K562 (cell line): ENCODE results near the gene MPIG6B. TPM values are rescaled to one million over a fixed set of nuclear protein-coding genes. Genes with fewer than 3 reads are reported as not detected.

Experiments used
- ATAC-seq: fragments of 200-7000 bp; cut with Tn5 transposase; 3 replicates; pipeline ENCODE4 v1.9.1; 2020; ENCODE audit warnings: moderate library complexity
- BruUV-seq: library from RNA; stranded (reverse); fragments of 400-500 nt; replicated peaks from 2 replicates; lab custom pipeline; 2021; lab: Mats Ljungman, UMichigan
- CTCF ChIA-PET: fragments of 300-600 bp; formaldehyde crosslinking; extraction: SDS; loops from one replicate; lab custom pipeline; 2021; ENCODE audit warnings: low intra/inter-chr PET ratio; lab: Yijun Ruan, JAX
- POLR2A ChIA-PET: fragments of 300-600, 350-650 bp; sonication (Branson Sonifier 250); formaldehyde crosslinking; extraction: SDS; loops from one replicate; lab custom pipeline; 2021; ENCODE audit warnings: antibody characterized with exemption, inconsistent platforms; lab: Yijun Ruan, JAX
- DNase-seq, 4 experiments: peaks; one replicate each; pipeline versions ENCODE4 v3.0.0 to v3.0.0-alpha.2; 2011 to 2018; ENCODE audit warnings: low spot score in 3 of 4, mixed read lengths in 3 of 4; ENCODE audit errors: extremely low read depth in 1 of 4
- FAIRE-seq: peaks from 2 replicates; lab custom pipeline; 2011; peaks lifted over from hg19 to GRCh38; lab: Jason Lieb, UNC
- H2AFZ ChIP-seq: 2 replicates; pipeline ENCODE4 v1.6.0; 2011; ENCODE audit warnings: low read depth, low read length, control low read depth, inconsistent platforms
- H3K27ac ChIP-seq: fragments of 200-600 bp; 3 replicates; pipeline ENCODE4 v1.8.0; 2011; ENCODE audit warnings: low read depth, mild to moderate bottlenecking, control low read depth, inconsistent platforms, low read length, moderate library complexity, mixed read lengths; ENCODE audit errors: extremely low read depth
- H3K27me3 ChIP-seq, 2 experiments: fragments of 300-600 bp in 1 of 2; 2 replicates in 1 of 2; 3 replicates in 1 of 2; pipeline versions ENCODE4 v1.6.0 to v1.8.0; 2011; ENCODE audit warnings: inconsistent platforms in 2 of 2, low read length in 2 of 2, mild to moderate bottlenecking in 1 of 2, mixed read lengths in 1 of 2, moderate library complexity in 1 of 2; ENCODE audit not compliant: control insufficient read depth in 2 of 2, insufficient read depth in 2 of 2
- H3K36me3 ChIP-seq: fragments of 300-600 bp; 3 replicates; pipeline ENCODE4 v1.8.0; 2011; ENCODE audit warnings: mild to moderate bottlenecking, low read length, inconsistent platforms; ENCODE audit not compliant: control insufficient read depth, insufficient read depth
- H3K4me1 ChIP-seq, 2 experiments: fragments of 200-600 bp in 1 of 2; replicated peaks in 1 of 2; 2 replicates in 1 of 2; 3 replicates in 1 of 2; pipeline versions ENCODE4 v1.5.1 to v1.8.0; 2011; ENCODE audit warnings: inconsistent platforms in 2 of 2, low read length in 2 of 2, mild to moderate bottlenecking in 1 of 2, mixed read lengths in 1 of 2, moderate library complexity in 1 of 2; ENCODE audit not compliant: control insufficient read depth in 2 of 2, insufficient read depth in 2 of 2
- H3K4me2 ChIP-seq: 2 replicates; pipeline ENCODE4 v1.6.1; 2011; ENCODE audit warnings: low read length, control low read depth, inconsistent platforms, mixed read lengths; ENCODE audit not compliant: insufficient read depth
- H3K4me3 ChIP-seq: fragments of 200-600 bp; sonication (generic), shearing (Covaris generic); 2 replicates; pipeline ENCODE4 v1.5.1; 2016; ENCODE audit warnings: control low read depth, inconsistent platforms
- H3K79me2 ChIP-seq: fragments of 200-600 bp; 3 replicates; pipeline ENCODE4 v1.8.0; 2011; ENCODE audit warnings: low read length, inconsistent platforms; ENCODE audit not compliant: control insufficient read depth, insufficient read depth
- H3K9ac ChIP-seq, 2 experiments: 2 replicates each; pipeline versions ENCODE4 v1.6.0 to v1.6.1; 2011; ENCODE audit warnings: low read depth in 2 of 2, low read length in 2 of 2, control low read depth in 1 of 2, inconsistent platforms in 1 of 2, mild to moderate bottlenecking in 1 of 2, mixed read lengths in 1 of 2; ENCODE audit not compliant: insufficient read depth in 1 of 2
- H3K9me1 ChIP-seq: one replicate; pipeline ENCODE4 v1.6.0; 2011; ENCODE audit warnings: inconsistent platforms, mild to moderate bottlenecking, low read length, moderate library complexity; ENCODE audit not compliant: control insufficient read depth, insufficient read depth
- H3K9me3 ChIP-seq: replicated peaks from 2 replicates; pipeline ENCODE4 v1.5.1; 2011; ENCODE audit warnings: low read depth, low read length, inconsistent platforms; ENCODE audit not compliant: control insufficient read depth, insufficient read depth
- H4K20me1 ChIP-seq: replicated peaks from 2 replicates; pipeline ENCODE4 v1.6.1; 2011; ENCODE audit warnings: low read length, inconsistent platforms, mixed read lengths; ENCODE audit not compliant: control insufficient read depth, insufficient read depth
- ARID1B ChIP-seq: fragments of 450-650 bp; IDR thresholded peaks from 2 replicates; pipeline ENCODE4 v1.6.1; 2016; ENCODE audit warnings: antibody characterized with exemption, mild to moderate bottlenecking, inconsistent platforms
- HMG20B ChIP-seq: fragments of 250-450 bp; sonication (Bioruptor Pico); IDR thresholded peaks from 2 replicates; pipeline ENCODE4 v1.5.0; 2021; ENCODE audit warnings: mild to moderate bottlenecking
- RBFOX2 ChIP-seq: fragments of 200-400 bp; formaldehyde crosslinking; IDR thresholded peaks from 2 replicates; pipeline ENCODE4 v1.6.1; 2017; ENCODE audit warnings: low read depth, mild to moderate bottlenecking, low read length, moderate library complexity
- SREBF1 ChIP-seq: fragments of 150-350 bp; IDR thresholded peaks from 2 replicates; pipeline ENCODE4 v1.6.1; 2014; ENCODE audit warnings: antibody characterized with exemption, low read depth, low read length, borderline replicate concordance
- XRCC5 ChIP-seq: fragments of 200-400 bp; formaldehyde crosslinking; IDR thresholded peaks from 2 replicates; pipeline ENCODE4 v1.6.1; 2017; ENCODE audit warnings: low read depth, mild to moderate bottlenecking, low read length
- ZBTB8A ChIP-seq: fragments of 450-650 bp; IDR thresholded peaks from 2 replicates; pipeline ENCODE4 v1.6.1; 2018; ENCODE audit warnings: mild to moderate bottlenecking, moderate library complexity; ENCODE audit not compliant: partially characterized antibody
- ZNF165 ChIP-seq: fragments of 250-450 bp; sonication (Bioruptor Pico); IDR thresholded peaks from 2 replicates; pipeline ENCODE4 v1.4.0; 2020; ENCODE audit warnings: borderline replicate concordance
- ZNF354B ChIP-seq: fragments of 250-450 bp; sonication (Bioruptor Pico); IDR thresholded peaks from 2 replicates; pipeline ENCODE4 v1.4.0; 2020
- ZNF436 ChIP-seq: fragments of 250-450, 450-650 bp; sonication (Bioruptor Pico); formaldehyde crosslinking; IDR thresholded peaks from 2 replicates; pipeline ENCODE4 v1.7.0; 2020; ENCODE audit warnings: mild to moderate bottlenecking
- WGBS: fragments of 100-300 bp; shearing (Covaris generic); methylation state at CpG from one replicate; pipeline ENCODE4 v1.1.6; 2016; ENCODE audit warnings: low coverage, mixed read lengths; ENCODE audit not compliant: insufficient coverage; ENCODE audit errors: missing lambda C conversion rate; 5-methylcytosine and 5-hydroxymethylcytosine counted together
- in situ Hi-C: fragments of 300-500 bp; cut with MboI; formaldehyde crosslinking; loops from 4 replicates; pipeline ENCODE4 v1.15.0; 2018; ENCODE audit warnings: inconsistent platforms, mixed read lengths
- intact Hi-C: fragments of 100-400 bp; cut with micrococcal nuclease; formaldehyde crosslinking; loops from 2 replicates; pipeline ENCODE4 v1.14.2; 2022
- polyA plus RNA-seq, 8 experiments: library from polyadenylated mRNA; depleted of rRNA in 4 of 8; stranded (reverse) in 5 of 8; unstranded in 3 of 8; fragments of >200 nt; fragmentation: Nextera tagmentation in 2 of 8; fragmentation: Illumina TruSeq in 1 of 8; extraction: Ambion mirVana in 2 of 8; extraction: Trizol in 1 of 8; gene quantifications; 2 replicates each; pipeline versions ENCODE4 v1.2.1 to v1.2.3, GENCODE V29; 2011 to 2014; ENCODE audit warnings: inconsistent platforms in 1 of 8, missing spikeins in 1 of 8
- total RNA-seq, 7 experiments: library from RNA; depleted of rRNA in 6 of 7; stranded (reverse); fragments of >200 nt in 6 of 7; fragmentation: Illumina TruSeq in 2 of 7; extraction: Trizol in 2 of 7; gene quantifications; 2 replicates each; pipeline versions ENCODE4 v1.2.1 to v1.2.3, GENCODE V29; 2011 to 2021; ENCODE audit warnings: low replicate concordance in 1 of 7
- TF ChIP-seq, protein P1 (sequence below): fragments of 250-450 bp; sonication (Bioruptor Pico); IDR thresholded peaks from 2 replicates; pipeline ENCODE4 v1.9.0; 2021; ENCODE audit warnings: mild to moderate bottlenecking, inconsistent platforms
- TF ChIP-seq, protein P2 (sequence below): fragments of 450-650 bp; IDR thresholded peaks from 2 replicates; pipeline ENCODE4 v1.6.1; 2018; ENCODE audit warnings: mild to moderate bottlenecking, low read depth; ENCODE audit not compliant: partially characterized antibody
- TF ChIP-seq, protein P3 (sequence below): fragments of 450-650 bp; IDR thresholded peaks from 2 replicates; pipeline ENCODE4 v1.7.0; 2016; ENCODE audit warnings: borderline replicate concordance

The MPIG6B gene
- total and polyA plus RNA-seq, 9 of the 15 experiments (the other 6 are each of a cell fraction or from before 2014, with no cell fraction given), result 0.11 to 1.2 (median 0.28) TPM; not detected in 1

DNA sequence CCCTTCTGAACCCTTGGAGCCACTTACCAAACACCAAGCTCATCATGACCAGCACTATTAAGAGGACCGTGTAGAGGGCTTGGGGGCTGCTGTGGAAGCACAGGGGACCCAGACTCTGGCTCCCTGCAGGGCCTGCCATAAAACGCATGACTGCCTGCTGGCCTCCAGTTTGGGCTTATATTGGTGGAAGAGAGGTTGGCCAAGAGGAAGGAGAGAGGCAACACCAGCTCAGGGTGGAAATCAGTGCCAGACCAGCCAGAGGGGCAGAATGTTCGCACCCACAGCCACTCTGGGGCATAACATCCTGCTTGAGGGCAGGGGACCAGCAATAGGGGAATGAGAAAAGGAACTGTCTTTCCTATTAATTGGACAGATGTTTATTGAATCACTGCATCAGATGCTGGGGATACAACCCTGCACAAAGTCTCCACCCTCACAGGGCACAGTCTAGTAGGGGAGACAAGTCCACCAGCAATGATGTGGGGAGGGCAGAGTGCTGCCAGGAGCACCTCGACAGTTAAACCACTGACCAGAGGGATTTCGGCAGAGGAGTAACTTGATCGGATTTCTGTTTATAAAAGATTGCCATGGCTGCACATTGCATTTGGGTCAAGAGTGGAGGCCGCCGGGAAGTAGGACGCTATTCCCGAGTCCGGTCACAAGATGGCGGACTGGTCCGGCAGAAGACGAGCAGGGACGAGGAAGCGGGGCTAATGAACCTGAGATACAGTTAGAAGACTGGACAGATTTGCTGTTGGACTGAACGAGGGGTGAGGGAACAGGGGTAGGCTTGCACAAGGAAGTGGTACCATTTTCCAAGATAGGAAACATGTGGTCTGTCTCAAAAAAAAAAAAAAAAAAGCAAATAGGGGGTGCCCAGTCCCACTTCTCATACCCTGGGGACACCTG is 42.7 kb upstream of the MPIG6B start, which contains the start of gene LY6G5C (continued):
- TF ChIP-seq ZNF354B (CRISPR knock-in tag) (no peak), ZNF165 (CRISPR knock-in tag) (no peak), SREBF1 (no peak), HMG20B (no peak), ZNF436 (no peak), ZBTB8A (no peak), ARID1B (0 out of 2 replicates have a peak, but pooled peaks have one; percentile 7)

DNA sequence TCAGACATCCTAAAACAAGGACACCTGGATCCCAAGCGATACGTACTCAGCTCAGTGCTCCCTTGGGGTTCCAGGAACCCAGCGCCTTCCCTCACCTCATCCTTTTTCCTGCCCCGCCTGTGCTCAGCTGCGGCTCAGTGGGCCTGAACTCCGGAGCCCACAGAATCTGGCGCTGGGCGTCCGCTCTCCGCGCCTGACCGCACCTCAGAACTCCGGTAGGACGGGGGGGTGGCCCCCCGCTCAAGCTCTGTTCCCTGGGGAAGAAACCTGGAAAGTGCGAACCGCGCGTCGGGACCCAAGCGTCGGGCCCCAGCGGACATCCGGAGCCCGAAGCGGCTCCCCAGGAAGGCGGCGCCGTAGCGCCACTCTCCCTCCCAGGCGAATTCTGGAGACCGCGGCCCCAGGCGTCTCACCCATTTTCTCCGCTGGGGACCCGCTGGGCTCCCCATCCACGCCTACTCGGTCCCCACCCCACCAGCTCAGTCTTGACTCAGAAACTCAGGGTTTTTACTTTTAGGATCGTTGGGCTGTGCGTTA is 42.0 kb upstream of the MPIG6B start:
- H3K36me3 ChIP-seq, result peaks cover 13% of the 10 kb centered on the region; the same call in 2 of the 3 replicates
- in situ Hi-C loops (no loop called here), intact Hi-C loops (loop anchor here (2.0 kb wide), 2 partner anchors 134 to 182 kb away; partner anchors contain the start of genes ATP6V1G2, NEU1 and NFKBIL1)
- DNase-seq (peak in 1 of 4 experiments; percentile 62), FAIRE-seq (no peak), ATAC-seq (no peak)
- H3K9ac ChIP-seq, result no peak overlapping the region
- BruUV-seq, result no TSS peak
- ChIA-PET CTCF (interaction anchor here (0.6 to 3.0 kb wide), 10 partner anchors 37 to 1140 kb away, joined by 3 to 35 read pairs (median 4); partner anchors contain the start of gene NEU1), POLR2A (interaction anchor here (1.4 kb wide), 1 partner anchor 11 kb away, joined by 7 read pairs; no protein-coding TSS in a partner anchor)
- no peaks in the 10 kb centered on the region for H3K27me3 ChIP-seq
- H2AFZ ChIP-seq, result no peak overlapping the region
- H3K27ac ChIP-seq, result no peak overlapping the region
- H3K9me3 ChIP-seq, result no peaks in the 10 kb centered on the region
- H4K20me1 ChIP-seq, result no peaks in the 10 kb centered on the region
- 83% methylated on average over 28 of the region's 40 CpGs for WGBS
- H3K79me2 ChIP-seq, result no peaks in the 10 kb centered on the region; the same call in 2 of the 3 replicates
- peaks cover 11 to 25% of the 10 kb centered on the region in 2 experiments for H3K4me1 ChIP-seq
- no peak overlapping the region for H3K4me3 ChIP-seq
- H3K4me2 ChIP-seq, result no peak overlapping the region
- H3K9me1 ChIP-seq, result no peaks in the 10 kb centered on the region
- TF ChIP-seq, protein P1, sequence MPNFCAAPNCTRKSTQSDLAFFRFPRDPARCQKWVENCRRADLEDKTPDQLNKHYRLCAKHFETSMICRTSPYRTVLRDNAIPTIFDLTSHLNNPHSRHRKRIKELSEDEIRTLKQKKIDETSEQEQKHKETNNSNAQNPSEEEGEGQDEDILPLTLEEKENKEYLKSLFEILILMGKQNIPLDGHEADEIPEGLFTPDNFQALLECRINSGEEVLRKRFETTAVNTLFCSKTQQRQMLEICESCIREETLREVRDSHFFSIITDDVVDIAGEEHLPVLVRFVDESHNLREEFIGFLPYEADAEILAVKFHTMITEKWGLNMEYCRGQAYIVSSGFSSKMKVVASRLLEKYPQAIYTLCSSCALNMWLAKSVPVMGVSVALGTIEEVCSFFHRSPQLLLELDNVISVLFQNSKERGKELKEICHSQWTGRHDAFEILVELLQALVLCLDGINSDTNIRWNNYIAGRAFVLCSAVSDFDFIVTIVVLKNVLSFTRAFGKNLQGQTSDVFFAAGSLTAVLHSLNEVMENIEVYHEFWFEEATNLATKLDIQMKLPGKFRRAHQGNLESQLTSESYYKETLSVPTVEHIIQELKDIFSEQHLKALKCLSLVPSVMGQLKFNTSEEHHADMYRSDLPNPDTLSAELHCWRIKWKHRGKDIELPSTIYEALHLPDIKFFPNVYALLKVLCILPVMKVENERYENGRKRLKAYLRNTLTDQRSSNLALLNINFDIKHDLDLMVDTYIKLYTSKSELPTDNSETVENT (CRISPR knock-in tag), result 0 out of 2 replicates have a peak, but pooled peaks have one; percentile 11
- TF ChIP-seq RBFOX2 (0 out of 2 replicates have a peak, but pooled peaks have one; percentile 23), XRCC5 (peak; percentile 4; the same call in 1 of the 2 replicates)
- TF ChIP-seq, protein P2, sequence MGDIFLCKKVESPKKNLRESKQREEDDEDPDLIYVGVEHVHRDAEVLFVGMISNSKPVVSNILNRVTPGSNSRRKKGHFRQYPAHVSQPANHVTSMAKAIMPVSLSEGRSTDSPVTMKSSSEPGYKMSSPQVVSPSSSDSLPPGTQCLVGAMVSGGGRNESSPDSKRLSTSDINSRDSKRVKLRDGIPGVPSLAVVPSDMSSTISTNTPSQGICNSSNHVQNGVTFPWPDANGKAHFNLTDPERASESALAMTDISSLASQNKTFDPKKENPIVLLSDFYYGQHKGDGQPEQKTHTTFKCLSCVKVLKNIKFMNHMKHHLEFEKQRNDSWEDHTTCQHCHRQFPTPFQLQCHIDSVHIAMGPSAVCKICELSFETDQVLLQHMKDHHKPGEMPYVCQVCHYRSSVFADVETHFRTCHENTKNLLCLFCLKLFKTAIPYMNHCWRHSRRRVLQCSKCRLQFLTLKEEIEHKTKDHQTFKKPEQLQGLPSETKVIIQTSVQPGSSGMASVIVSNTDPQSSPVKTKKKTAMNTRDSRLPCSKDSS, result peak; percentile 23
- TF ChIP-seq, protein P3, sequence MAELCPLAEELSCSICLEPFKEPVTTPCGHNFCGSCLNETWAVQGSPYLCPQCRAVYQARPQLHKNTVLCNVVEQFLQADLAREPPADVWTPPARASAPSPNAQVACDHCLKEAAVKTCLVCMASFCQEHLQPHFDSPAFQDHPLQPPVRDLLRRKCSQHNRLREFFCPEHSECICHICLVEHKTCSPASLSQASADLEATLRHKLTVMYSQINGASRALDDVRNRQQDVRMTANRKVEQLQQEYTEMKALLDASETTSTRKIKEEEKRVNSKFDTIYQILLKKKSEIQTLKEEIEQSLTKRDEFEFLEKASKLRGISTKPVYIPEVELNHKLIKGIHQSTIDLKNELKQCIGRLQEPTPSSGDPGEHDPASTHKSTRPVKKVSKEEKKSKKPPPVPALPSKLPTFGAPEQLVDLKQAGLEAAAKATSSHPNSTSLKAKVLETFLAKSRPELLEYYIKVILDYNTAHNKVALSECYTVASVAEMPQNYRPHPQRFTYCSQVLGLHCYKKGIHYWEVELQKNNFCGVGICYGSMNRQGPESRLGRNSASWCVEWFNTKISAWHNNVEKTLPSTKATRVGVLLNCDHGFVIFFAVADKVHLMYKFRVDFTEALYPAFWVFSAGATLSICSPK, result 0 out of 2 replicates have a peak, but pooled peaks have one; percentile 28
